HG02610 (cell line): ENCODE measurements around the gene BHMT2.

Experiments used
- ATAC-seq: cut with Tn5 transposase; IDR thresholded peaks from one replicate; pipeline ENCODE4 v1.9.1; 2021; ENCODE audit warnings: mild to moderate bottlenecking, moderate library complexity; ENCODE audit not compliant: unreplicated experiment

Gene BHMT2, protein sequence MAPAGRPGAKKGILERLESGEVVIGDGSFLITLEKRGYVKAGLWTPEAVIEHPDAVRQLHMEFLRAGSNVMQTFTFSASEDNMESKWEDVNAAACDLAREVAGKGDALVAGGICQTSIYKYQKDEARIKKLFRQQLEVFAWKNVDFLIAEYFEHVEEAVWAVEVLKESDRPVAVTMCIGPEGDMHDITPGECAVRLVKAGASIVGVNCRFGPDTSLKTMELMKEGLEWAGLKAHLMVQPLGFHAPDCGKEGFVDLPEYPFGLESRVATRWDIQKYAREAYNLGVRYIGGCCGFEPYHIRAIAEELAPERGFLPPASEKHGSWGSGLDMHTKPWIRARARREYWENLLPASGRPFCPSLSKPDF

DNA sequence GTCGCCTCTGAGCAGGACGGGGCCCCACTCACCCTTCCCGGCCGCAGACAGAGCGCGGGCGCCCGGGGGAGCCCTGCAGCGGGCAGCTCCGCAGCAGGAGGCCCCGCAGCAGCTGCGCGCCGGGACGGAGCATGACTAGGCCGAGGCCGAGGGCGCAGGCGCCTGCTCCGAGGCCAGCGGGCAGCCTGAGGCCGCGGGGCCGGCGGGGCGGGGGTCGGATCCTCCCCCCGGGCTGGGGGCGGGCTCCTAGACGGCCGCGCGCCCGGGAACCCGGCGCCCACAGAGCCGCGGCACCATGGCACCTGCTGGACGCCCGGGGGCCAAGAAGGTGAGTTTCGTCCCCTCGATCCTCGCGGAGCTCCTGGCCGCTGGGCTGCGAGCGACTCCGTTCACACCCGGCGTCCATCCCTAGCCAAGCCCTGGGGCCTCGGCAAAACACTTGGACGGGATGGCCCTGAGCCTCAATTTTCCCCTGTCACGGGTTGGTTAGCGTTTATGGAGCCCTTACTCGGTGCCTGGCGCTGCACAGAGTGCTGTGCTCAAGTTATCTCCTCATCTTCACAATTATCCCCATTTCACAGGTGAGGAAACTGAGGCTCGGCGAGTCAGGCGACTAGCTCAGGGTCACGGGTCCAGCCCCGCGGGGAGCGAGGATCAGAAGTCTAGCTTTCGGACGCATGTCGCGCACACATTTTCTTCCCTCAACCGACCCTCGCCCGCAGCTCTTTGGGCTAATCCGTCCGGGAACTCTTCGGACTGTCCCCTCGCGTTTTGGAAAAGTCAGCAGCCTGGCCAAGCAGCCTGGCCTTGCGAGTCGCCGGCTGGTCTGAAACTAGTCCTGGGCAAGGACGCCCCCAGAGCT lies at the start of gene BHMT2, which contains the start of gene DMGDH:
TSS of gene BHMT2 (plus strand) at position 280 of the 862 bp plus-strand sequence. CDS start at position 296, 16 bp downstream.
TSS of gene DMGDH (minus strand) at position 187 of the 862 bp plus-strand sequence. CDS start at position 133, 54 bp downstream.
- no peak for ATAC-seq

- ATAC-seq, result no peak
These were observed 48.6 kb upstream of the BHMT2 start for GRCh38 chr5:79020861-79021561.

GRCh38 chr5:79021753-79022152 lies 47.8 kb upstream of the BHMT2 start:
- ATAC-seq, result no peak

GRCh38 chr5:79022771-79023170 lies 46.8 kb upstream of the BHMT2 start:
- no peak for ATAC-seq

- ATAC-seq, result no peak
These were observed 46.2 kb upstream of the BHMT2 start for GRCh38 chr5:79023348-79023747.

DNA sequence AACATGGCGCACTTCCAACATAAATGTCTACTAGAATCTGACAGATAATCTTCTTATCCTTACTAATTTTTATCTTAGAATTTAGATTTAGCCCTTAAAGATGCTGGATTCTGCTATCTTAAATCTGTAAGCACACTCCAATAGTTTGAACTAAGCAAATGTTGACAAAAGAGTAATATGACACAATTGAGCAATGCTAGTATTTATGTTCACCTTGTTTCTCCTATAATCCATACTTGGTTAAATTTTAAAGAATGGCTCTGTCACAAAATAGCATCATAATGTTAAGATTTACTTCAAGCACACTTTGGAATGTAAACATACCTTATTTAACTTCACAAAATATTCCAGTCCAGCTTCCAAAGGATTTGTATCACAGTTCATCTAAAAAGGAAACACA lies 45.6 kb upstream of the BHMT2 start:
- ATAC-seq, result no peak

DNA sequence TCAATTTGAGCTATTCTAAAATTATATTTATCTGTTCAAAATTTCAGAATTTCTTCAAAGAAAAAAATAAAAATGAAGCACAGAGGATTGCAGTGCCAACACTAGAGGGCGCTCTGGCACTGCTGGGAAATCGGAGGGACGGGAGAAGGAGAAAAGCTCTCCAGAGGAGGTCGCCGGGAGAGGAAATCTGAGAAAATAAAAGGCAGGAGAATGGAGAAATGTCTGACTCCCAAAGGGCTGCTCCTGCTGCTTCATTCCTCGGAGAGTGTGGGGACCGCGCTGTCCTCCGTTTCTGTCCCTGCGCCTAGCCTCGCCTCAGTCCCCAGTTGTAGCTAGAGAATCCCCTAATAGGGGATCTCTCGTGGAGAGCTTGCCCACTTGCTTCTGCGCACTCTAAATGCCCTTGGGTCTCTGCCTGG lies 44.5 kb upstream of the BHMT2 start:
- ATAC-seq, result no peak

DNA sequence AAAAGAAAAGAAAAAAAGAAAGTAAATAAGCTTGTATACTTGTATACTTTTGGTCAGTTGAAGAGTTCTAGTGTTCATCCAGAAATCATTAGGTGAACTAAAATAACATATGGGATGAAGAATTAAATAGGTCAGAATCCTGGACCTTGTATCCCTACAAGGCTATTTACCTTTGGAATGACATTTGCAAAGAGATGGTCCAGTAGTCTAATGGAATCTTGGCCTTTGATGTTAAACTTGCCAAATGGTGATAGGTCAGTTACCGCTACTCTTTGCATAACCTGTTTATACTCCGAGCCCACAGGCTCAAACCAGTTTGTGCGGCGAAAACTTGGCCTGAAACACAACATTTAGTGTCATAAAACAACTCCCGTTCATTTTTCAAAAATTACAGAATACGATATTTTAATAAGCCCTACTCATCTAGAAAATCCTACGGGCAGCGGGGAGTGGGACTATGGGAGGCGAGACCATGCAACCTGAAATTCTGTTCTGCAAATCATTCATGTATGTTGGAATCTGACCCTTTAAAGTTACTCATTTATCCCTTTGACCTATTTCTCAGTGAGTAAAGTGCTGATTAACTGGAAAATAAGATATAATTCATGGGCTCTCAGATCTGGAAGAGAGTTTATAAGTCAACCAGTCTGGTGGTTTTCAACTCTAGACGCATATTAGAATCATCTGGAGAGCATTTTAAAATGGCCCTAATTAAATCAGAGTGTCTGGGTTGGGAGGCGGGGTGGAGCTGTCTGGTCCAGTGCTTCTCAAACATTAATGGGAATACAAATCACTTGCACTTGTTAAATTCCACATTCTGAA lies 38.7 kb upstream of the BHMT2 start:
- no peak for ATAC-seq

GRCh38 chr5:79031485-79031867 lies 38.1 kb upstream of the BHMT2 start:
- no peak for ATAC-seq

DNA sequence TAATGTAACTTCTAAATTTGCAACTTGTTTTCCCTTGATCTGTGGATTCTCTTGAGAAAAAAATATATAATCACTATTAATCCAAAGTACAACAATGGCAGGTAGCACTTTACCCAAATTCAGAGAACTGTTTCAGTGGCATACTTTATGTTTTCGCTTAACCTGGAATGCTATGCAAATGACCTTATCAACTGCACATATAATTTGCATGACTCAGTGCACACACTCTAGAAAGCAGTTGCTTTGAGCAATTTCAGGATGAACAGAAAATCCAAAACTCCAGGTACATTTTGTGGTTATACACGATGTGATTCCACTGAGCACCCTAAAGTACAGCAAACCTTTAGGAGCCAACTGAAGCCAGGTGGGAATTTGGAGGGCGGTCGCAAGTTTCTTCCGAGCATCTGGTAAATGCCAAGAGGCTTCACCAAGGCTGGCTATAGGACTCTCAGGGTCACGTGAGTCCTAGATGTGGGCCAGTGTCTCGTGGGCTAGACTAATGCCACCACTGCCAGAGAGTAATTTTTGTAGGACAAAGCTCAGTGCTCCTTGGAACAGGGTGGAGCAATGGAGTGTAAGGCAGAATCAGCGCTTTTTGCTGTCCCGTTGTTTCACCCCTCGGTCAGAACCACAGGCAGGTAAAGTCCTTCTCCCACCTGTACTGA lies 37.4 kb upstream of the BHMT2 start:
- ATAC-seq, result no peak

- ATAC-seq, result no peak
These were observed 36.8 kb upstream of the BHMT2 start for GRCh38 chr5:79032782-79033181.

- ATAC-seq, result no peak
These were observed 34.3 kb upstream of the BHMT2 start for GRCh38 chr5:79035237-79035636.

DNA sequence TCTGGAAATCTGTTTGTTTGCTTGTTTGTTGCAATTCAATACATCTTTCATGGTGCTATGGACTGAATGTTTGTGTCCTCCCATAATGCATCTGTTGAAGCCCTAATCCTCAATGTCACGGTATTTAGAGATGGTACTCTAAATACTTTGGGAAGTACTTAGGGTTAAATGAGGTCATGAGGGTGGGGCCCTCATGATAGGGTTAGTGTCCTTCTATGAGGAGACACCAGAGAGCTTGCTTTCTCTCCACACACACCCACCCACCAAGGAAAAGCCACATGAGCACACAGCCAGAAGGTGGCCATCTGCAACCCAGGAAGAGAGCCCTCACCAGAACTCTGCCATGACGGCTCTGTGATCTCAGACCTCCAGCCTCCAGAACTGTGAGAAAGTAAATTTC lies 32.8 kb upstream of the BHMT2 start:
- no peak for ATAC-seq

DNA sequence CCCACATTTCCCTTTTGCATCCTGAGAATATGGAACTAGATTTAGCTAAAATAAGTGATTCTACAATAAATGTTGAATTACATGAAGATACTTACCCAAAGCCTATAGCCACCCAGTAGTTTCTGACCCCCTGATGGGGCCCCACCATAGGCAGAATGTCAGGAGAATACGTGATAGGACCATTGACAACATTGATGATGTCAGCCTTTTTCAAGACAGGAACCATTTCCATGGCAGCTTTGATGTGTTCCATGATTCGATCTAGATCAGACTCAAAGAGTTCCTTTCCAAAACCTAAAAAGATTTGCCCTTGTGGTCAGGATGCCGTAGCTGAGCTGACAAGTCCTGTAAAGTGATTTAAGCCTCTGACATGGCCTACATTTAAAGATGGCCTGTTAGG lies 27.4 kb upstream of the BHMT2 start:
- ATAC-seq, result no peak

GRCh38 chr5:79047199-79047598 lies 22.4 kb upstream of the BHMT2 start:
- no peak for ATAC-seq

- no peak for ATAC-seq
These were observed 21.1 kb upstream of the BHMT2 start for GRCh38 chr5:79048437-79048836.

DNA sequence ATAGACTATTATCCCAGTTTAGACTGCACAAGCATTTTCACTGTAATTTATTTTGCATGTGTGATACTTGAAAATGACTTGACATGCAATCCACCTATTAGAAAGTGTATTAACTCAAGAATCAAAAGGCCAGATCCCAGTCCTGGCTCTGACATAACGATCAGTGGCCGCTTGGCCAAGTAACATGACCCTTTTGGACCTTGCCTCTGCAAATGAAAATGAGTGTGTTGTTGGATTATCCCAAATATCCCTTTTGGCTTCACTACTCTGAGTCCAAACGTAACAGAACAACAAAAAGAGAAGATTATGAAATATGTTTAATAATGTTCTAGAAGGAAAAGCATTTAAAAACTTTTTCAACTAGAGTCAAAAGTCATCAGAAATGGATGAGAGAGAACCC lies 19.1 kb upstream of the BHMT2 start:
- no peak for ATAC-seq

DNA sequence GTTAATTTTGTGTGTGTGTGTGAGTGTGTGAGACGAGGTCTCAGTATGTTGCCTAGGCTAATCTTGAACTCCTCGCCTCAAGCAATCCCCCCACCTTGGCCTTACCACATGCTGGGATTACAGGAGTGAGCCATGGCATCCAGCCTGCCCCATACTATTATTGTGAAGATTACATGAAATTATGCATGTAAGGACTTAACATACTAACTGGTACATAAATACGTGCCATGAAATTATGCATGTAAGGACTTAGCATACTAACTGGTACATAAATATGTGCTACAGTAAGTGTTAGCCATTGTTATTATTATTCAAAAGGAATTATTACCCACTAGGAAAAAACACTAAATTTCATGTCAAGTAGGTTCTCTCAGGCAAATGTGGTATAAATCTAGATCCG lies 16.2 kb upstream of the BHMT2 start:
- ATAC-seq, result no peak

GRCh38 chr5:79055017-79055416 lies 14.6 kb upstream of the BHMT2 start:
- no peak for ATAC-seq

- no peak for ATAC-seq
These were observed 12.7 kb upstream of the BHMT2 start for GRCh38 chr5:79056847-79057246.
